Chondrocyte (in vitro differentiated cells): ENCODE measurements around the gene NOVA2. TPM values are rescaled to one million over a fixed set of nuclear protein-coding genes. Genes with fewer than 3 reads are reported as not detected.

ENCODE experiments used
- DNase-seq: peaks from one replicate; pipeline ENCODE4 v3.0.0; 2021; ENCODE audit warnings: mixed read lengths, low spot score
- H3K27ac Mint-ChIP-seq: one replicate; pipeline ENCODE4 v1.8.0; 2021; ENCODE audit warnings: mild to moderate bottlenecking, moderate library complexity, mixed read lengths; ENCODE audit not compliant: unreplicated experiment
- H3K27me3 Mint-ChIP-seq: 2 replicates; pipeline ENCODE4 v1.8.0; 2021; ENCODE audit warnings: low read depth, mixed read lengths
- H3K36me3 Mint-ChIP-seq: 2 replicates; pipeline ENCODE4 v1.8.0; 2021; ENCODE audit warnings: low read depth, mixed read lengths
- H3K4me1 Mint-ChIP-seq: 2 replicates; pipeline ENCODE4 v1.8.0; 2021; ENCODE audit warnings: low read depth, mild to moderate bottlenecking, mixed read lengths
- H3K4me3 Mint-ChIP-seq: one replicate; pipeline ENCODE4 v1.8.0; 2021; ENCODE audit warnings: mild to moderate bottlenecking, moderate library complexity, mixed read lengths; ENCODE audit not compliant: unreplicated experiment
- H3K9me3 Mint-ChIP-seq: 2 replicates; pipeline ENCODE4 v1.8.0; 2021; ENCODE audit warnings: low read depth, mixed read lengths
- total RNA-seq: library from RNA; stranded (reverse); gene quantifications from 3 replicates; pipeline ENCODE4 v1.2.1, GENCODE V29; 2021
- TF ChIP-seq, protein P1 (sequence below): fragments of 200-600 bp; sonication (generic); IDR thresholded peaks from 2 replicates; pipeline ENCODE4 v1.5.0; 2021; ENCODE audit warnings: antibody characterized with exemption, mild to moderate bottlenecking, moderate library complexity

NOVA2 gene
- total RNA-seq, 1 donor from 2014 or later, result 0.22 TPM

DNA sequence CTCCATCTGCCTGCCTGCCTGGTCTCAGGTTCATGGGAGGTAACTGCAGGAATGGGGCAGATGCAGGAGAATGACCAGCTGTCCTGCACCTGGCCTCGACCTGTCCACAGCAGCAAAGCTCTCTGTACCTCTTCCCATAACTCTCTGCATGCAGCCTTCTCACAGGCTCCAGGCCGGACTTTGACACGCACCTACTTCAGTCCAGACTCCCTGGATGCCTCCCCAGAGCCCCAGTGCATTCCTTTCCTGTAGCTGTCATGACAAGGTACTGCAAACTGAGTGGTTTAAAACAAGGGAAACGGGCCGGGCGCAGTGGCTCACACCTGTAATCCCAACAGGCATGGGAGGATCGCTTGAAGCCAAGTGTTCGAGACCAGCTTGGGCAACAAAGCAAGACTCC lies 62.4 kb downstream of the NOVA2 start:
- Mint-ChIP-seq H3K27me3 (peaks cover 16% of the 10 kb centered on the region), H3K4me1 (no peaks in the 10 kb centered on the region), H3K9me3 (no peaks in the 10 kb centered on the region), H3K4me3 (no peak overlapping the region), H3K36me3 (no peaks in the 10 kb centered on the region), H3K27ac (no peak overlapping the region)
- no peak for DNase-seq
- TF ChIP-seq, protein P1, sequence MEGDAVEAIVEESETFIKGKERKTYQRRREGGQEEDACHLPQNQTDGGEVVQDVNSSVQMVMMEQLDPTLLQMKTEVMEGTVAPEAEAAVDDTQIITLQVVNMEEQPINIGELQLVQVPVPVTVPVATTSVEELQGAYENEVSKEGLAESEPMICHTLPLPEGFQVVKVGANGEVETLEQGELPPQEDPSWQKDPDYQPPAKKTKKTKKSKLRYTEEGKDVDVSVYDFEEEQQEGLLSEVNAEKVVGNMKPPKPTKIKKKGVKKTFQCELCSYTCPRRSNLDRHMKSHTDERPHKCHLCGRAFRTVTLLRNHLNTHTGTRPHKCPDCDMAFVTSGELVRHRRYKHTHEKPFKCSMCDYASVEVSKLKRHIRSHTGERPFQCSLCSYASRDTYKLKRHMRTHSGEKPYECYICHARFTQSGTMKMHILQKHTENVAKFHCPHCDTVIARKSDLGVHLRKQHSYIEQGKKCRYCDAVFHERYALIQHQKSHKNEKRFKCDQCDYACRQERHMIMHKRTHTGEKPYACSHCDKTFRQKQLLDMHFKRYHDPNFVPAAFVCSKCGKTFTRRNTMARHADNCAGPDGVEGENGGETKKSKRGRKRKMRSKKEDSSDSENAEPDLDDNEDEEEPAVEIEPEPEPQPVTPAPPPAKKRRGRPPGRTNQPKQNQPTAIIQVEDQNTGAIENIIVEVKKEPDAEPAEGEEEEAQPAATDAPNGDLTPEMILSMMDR, result no peak

DNA sequence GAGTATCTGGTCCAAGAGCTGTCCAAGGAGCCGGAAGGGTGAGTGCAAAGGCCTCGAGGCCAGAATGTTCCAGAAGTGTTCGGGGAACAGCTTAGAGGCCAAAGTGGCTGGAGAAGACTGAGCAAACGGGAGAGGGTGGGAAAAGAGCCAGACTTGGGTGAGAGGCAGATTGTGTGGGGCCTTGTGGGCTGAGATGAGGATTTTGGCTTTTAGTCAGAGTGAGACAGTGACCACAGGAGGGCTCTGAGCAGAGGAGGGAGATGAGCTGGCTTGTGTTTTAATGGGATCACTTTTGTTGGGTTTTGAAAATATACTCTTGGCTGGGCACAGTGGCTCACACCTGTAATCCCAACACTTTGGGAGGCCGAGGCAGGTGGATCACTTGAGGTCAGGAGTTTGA lies 64.7 kb downstream of the NOVA2 start:
- Mint-ChIP-seq H3K36me3 (no peaks in the 10 kb centered on the region), H3K9me3 (no peaks in the 10 kb centered on the region), H3K4me3 (no peak overlapping the region), H3K27ac (no peak overlapping the region), H3K27me3 (peaks cover 15% of the 10 kb centered on the region), H3K4me1 (no peaks in the 10 kb centered on the region)
- TF ChIP-seq, protein P1, result no peak
- no peak for DNase-seq

DNA sequence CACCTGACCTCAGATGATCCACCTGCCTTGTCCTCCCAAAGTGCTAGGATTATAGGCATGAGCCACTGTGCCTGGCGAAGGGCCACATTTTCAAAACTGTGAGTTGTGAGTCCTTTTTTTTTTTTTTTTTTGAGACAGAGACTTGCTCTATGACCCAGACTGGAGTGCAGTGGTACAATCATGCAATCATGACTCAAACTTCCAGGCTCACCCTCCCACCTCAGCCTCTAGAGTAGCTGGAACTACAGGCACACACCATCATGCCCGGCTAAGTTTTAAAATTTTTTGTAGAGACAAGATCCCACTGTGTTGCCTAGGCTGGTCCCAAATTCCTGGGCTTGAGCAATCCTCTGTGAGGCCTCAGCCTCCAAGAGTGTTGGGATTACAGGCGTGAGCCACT lies 67.4 kb downstream of the NOVA2 start:
- Mint-ChIP-seq H3K4me1 (peaks cover 4% of the 10 kb centered on the region), H3K9me3 (no peaks in the 10 kb centered on the region), H3K27me3 (peaks cover 9% of the 10 kb centered on the region), H3K4me3 (no peak overlapping the region), H3K36me3 (no peaks in the 10 kb centered on the region), H3K27ac (no peak overlapping the region)
- DNase-seq, result no peak
- TF ChIP-seq, protein P1, result no peak

DNA sequence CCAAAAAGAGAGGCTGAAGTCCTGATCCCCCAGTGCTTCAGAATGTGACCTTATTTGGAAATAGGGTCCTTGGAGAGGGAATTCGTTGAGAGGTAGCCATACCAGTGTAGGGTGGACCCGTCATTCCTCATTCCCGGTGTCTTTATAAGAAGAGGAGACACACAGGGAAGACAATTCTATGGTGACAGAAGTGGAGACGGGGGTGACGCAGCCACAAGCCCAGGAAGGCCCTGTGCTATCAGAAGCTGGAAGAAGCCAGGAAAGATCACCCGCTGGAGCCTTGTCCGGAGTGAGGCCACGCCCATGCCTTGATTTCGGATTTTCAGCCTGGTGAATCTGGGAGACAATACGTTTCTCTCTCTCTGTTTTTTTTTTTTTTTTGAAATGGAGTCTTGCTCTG lies 68.7 kb downstream of the NOVA2 start:
- TF ChIP-seq, protein P1, result no peak
- no peaks in the 10 kb centered on the region for H3K9me3 Mint-ChIP-seq
- H3K36me3 Mint-ChIP-seq, result peaks cover 4% of the 10 kb centered on the region
- H3K4me3 Mint-ChIP-seq, result no peak overlapping the region
- H3K27ac Mint-ChIP-seq, result no peak overlapping the region
- peaks cover 15% of the 10 kb centered on the region for H3K4me1 Mint-ChIP-seq
- DNase-seq, result no peak
- H3K27me3 Mint-ChIP-seq, result peaks cover 3% of the 10 kb centered on the region

DNA sequence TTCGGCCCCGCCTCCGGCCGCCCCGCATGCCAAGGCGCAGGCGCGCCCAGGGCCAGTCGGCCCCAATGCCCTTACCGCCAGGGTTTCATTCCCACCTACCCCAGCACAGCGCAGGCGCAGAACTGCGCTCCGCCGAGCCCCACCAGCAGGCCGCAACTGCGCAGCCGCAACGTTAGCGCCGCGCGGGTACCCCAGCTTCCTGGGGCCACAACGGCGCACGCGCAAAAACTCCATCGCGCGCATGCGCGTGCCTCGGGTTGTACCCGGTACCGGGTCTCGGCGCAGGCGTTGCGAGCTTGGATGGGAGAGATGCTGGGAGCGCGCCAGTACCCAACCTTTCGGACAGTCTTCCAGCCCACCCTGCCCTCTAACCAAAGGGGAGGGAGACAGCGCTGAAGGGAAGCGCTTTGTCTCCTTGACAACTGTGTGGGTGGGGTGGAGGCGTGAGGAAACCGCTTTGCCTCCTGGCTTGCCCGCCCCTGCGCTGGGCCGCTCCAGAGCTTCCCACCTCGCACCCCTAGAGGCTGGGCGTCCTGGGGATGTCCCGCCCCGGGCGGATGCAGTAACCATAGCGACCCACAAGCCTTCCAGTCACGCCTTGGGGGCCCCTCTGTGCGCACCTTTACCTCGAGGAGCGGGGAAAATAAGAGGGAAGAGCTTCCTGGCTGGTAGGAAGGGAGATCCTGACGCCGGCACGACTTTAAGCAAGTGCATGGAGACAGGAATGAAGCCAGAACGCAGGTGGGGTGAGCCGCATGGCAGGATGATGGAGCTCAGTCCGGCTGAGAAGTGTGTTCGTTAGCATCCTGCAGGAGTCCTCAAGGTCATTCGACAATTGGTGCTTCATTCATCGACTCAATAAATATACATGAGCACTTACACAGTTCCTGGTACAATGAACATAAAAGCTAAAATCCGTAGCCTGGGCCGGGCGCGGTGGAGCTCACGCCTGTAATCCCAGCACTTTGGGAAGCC lies 70.7 kb downstream of the NOVA2 start:
- Mint-ChIP-seq H3K9me3 (no peaks in the 10 kb centered on the region), H3K4me3 (peak overlapping the region; percentile 90), H3K36me3 (peaks cover 12% of the 10 kb centered on the region), H3K27me3 (no peaks in the 10 kb centered on the region), H3K4me1 (peaks cover 17% of the 10 kb centered on the region), H3K27ac (peak overlapping the region; percentile 69)
- DNase-seq, result peak; percentile 98
- TF ChIP-seq, protein P1, result no peak
